IMR-90 (cell line): Measurements from ENCODE around the gene SLC15A1. TPM values are rescaled to one million over a fixed set of nuclear protein-coding genes. Genes with fewer than 3 reads are reported as not detected.

Source experiments
- ATAC-seq: fragments of 200-7000 bp; cut with Tn5 transposase; 2 replicates; pipeline ENCODE4 v1.9.1; 2020; ENCODE audit warnings: low read depth, mild to moderate bottlenecking, moderate library complexity
- BruUV-seq: library from RNA; stranded (reverse); fragments of 400-500 nt; replicated peaks from 2 replicates; lab custom pipeline; 2021; lab: Mats Ljungman, UMichigan
- CTCF ChIA-PET: fragments of 300-600 bp; formaldehyde crosslinking; extraction: SDS; loops from one replicate; lab custom pipeline; 2021; ENCODE audit warnings: antibody characterized with exemption; lab: Yijun Ruan, JAX
- POLR2A ChIA-PET: fragments of 300-600 bp; sonication (Branson Sonifier 250); formaldehyde crosslinking; loops from one replicate; lab custom pipeline; 2022; ENCODE audit warnings: antibody characterized with exemption; ENCODE audit not compliant: unreplicated experiment; lab: Charles Lee
- DNase-seq: peaks from one replicate; pipeline ENCODE4 v3.0.0; 2013
- H2AFZ ChIP-seq: replicated peaks from 2 replicates; pipeline ENCODE3; 2013; ENCODE audit warnings: low read length, mild to moderate bottlenecking; ENCODE audit not compliant: poor library complexity
- H2AK5ac ChIP-seq: 2 replicates; pipeline ENCODE4 v1.6.1; 2013; ENCODE audit warnings: low read depth, low read length, inconsistent platforms
- H2AK9ac ChIP-seq: replicated peaks from 2 replicates; pipeline ENCODE3; 2013; ENCODE audit warnings: mild to moderate bottlenecking, low read depth, low read length, moderate library complexity; ENCODE audit not compliant: poor library complexity
- H2BK120ac ChIP-seq: 2 replicates; pipeline ENCODE4 v1.6.1; 2013; ENCODE audit warnings: low read depth, low read length, inconsistent platforms
- H2BK15ac ChIP-seq: 3 replicates; pipeline ENCODE4 v1.6.1; 2013; ENCODE audit warnings: low read depth, low read length, inconsistent platforms
- H2BK20ac ChIP-seq: 2 replicates; pipeline ENCODE4 v1.6.1; 2013; ENCODE audit warnings: low read depth, mild to moderate bottlenecking, inconsistent platforms, low read length, moderate library complexity
- H2BK5ac ChIP-seq: 2 replicates; pipeline ENCODE4 v1.6.1; 2013; ENCODE audit warnings: mild to moderate bottlenecking, low read depth, low read length, inconsistent platforms; ENCODE audit not compliant: poor library complexity, severe bottlenecking
- H3K14ac ChIP-seq: replicated peaks from 2 replicates; pipeline ENCODE4 v1.6.1; 2013; ENCODE audit warnings: low read depth, low read length, inconsistent platforms
- H3K18ac ChIP-seq: 2 replicates; pipeline ENCODE4 v1.6.1; 2013; ENCODE audit warnings: low read depth, low read length, control low read depth
- H3K23ac ChIP-seq: 2 replicates; pipeline ENCODE4 v1.6.1; 2013; ENCODE audit warnings: low read depth, low read length, inconsistent platforms
- H3K27ac ChIP-seq: 2 replicates; pipeline ENCODE4 v1.5.1; 2013; ENCODE audit warnings: mild to moderate bottlenecking, control low read depth, low read length; ENCODE audit not compliant: insufficient read depth
- H3K27me3 ChIP-seq: 2 replicates; pipeline ENCODE4 v1.6.1; 2013; ENCODE audit warnings: low read length; ENCODE audit not compliant: control insufficient read depth, insufficient read depth
- H3K36me3 ChIP-seq: 2 replicates; pipeline ENCODE4 v1.6.1; 2013; ENCODE audit warnings: low read length, mixed read lengths; ENCODE audit not compliant: control insufficient read depth, insufficient read depth
- H3K4ac ChIP-seq: 2 replicates; pipeline ENCODE4 v1.6.1; 2013; ENCODE audit warnings: low read depth, low read length, inconsistent platforms
- H3K4me1 ChIP-seq: 2 replicates; pipeline ENCODE4 v1.6.1; 2013; ENCODE audit warnings: low read length, mixed read lengths; ENCODE audit not compliant: control insufficient read depth, insufficient read depth
- H3K4me2 ChIP-seq: 2 replicates; pipeline ENCODE4 v1.6.1; 2013; ENCODE audit warnings: low read depth, mild to moderate bottlenecking, control low read depth, low read length, moderate library complexity
- H3K4me3 ChIP-seq: 2 replicates; pipeline ENCODE4 v1.5.1; 2013; ENCODE audit warnings: low read depth, mild to moderate bottlenecking, control low read depth, low read length, moderate library complexity; ENCODE audit not compliant: insufficient read depth
- H3K56ac ChIP-seq: 2 replicates; pipeline ENCODE4 v1.6.1; 2013; ENCODE audit warnings: low read length, inconsistent platforms; ENCODE audit not compliant: insufficient read depth; ENCODE audit errors: extremely low read depth
- H3K79me1 ChIP-seq, 2 experiments: 2 replicates each; pipeline ENCODE4 v1.6.1; 2013; ENCODE audit warnings: low read length in 2 of 2, inconsistent platforms in 1 of 2, low read depth in 1 of 2
- H3K9ac ChIP-seq: 2 replicates; pipeline ENCODE4 v1.6.1; 2013; ENCODE audit warnings: low read depth, low read length, control low read depth
- H3K9me1 ChIP-seq: 2 replicates; pipeline ENCODE4 v1.6.1; 2013; ENCODE audit warnings: low read length, inconsistent platforms; ENCODE audit not compliant: insufficient read depth
- H3K9me3 ChIP-seq: 2 replicates; pipeline ENCODE4 v1.6.1; 2013; ENCODE audit warnings: low read length; ENCODE audit not compliant: control insufficient read depth, insufficient read depth
- H4K20me1 ChIP-seq: 2 replicates; pipeline ENCODE4 v1.6.1; 2013; ENCODE audit warnings: low read length, inconsistent platforms; ENCODE audit not compliant: insufficient read depth
- H4K5ac ChIP-seq: 2 replicates; pipeline ENCODE4 v1.6.1; 2013; ENCODE audit warnings: mild to moderate bottlenecking, low read depth, low read length, control low read depth
- H4K8ac ChIP-seq, 2 experiments: 2 replicates each; pipeline ENCODE4 v1.6.1; 2013; ENCODE audit warnings: low read depth in 2 of 2, low read length in 2 of 2, control low read depth in 1 of 2, inconsistent platforms in 1 of 2
- H4K91ac ChIP-seq: 2 replicates; pipeline ENCODE4 v1.6.1; 2013; ENCODE audit warnings: low read depth, low read length, inconsistent platforms; ENCODE audit not compliant: insufficient read depth
- CEBPB ChIP-seq: IDR thresholded peaks from 2 replicates; pipeline ENCODE4 v1.6.1; 2012; ENCODE audit warnings: low read depth, low read length, improper control_type of control experiment
- CHD1 ChIP-seq: IDR thresholded peaks from 2 replicates; pipeline ENCODE4 v1.6.1; 2012; ENCODE audit warnings: low read depth, low read length, improper control_type of control experiment
- MAFK ChIP-seq: IDR thresholded peaks from 2 replicates; pipeline ENCODE4 v1.6.1; 2012; ENCODE audit warnings: low read depth, low read length, improper control_type of control experiment
- MAZ ChIP-seq: IDR thresholded peaks from 2 replicates; pipeline ENCODE4 v1.6.1; 2012; ENCODE audit warnings: low read depth, mild to moderate bottlenecking, low read length, improper control_type of control experiment, moderate library complexity, borderline replicate concordance
- NFE2L2 ChIP-seq: fragments of 150-350 bp; IDR thresholded peaks from 2 replicates; pipeline ENCODE4 v1.6.1; 2016; ENCODE audit warnings: low read depth, mild to moderate bottlenecking, low read length
- RAD21 ChIP-seq: IDR thresholded peaks from 2 replicates; pipeline ENCODE4 v1.6.1; 2012; ENCODE audit warnings: low read length, improper control_type of control experiment
- RCOR1 ChIP-seq: IDR thresholded peaks from 2 replicates; pipeline ENCODE4 v1.6.1; 2012; ENCODE audit warnings: mild to moderate bottlenecking, low read length, improper control_type of control experiment; ENCODE audit not compliant: insufficient replicate concordance
- SMC3 ChIP-seq: fragments of 150-350 bp; IDR thresholded peaks from 2 replicates; pipeline ENCODE4 v1.6.1; 2016; ENCODE audit warnings: low read depth, mild to moderate bottlenecking, antibody characterized with exemption, low read length, moderate library complexity
- WGBS, 2 experiments: methylation state at CpG; one replicate each; pipeline versions ENCODE4 v1.1.5 to v1.1.7; 2013; ENCODE audit warnings: missing lambda C conversion rate in 2 of 2; ENCODE audit not compliant: insufficient read length in 1 of 2; ENCODE audit errors: extremely low coverage in 2 of 2; 5-methylcytosine and 5-hydroxymethylcytosine counted together
- dilution Hi-C: fragments of 300-500 bp; cut with HindIII; formaldehyde crosslinking; loops from one replicate; pipeline ENCODE4 v1.14.3; 2018; ENCODE audit warnings: low sequenced_read_pairs; ENCODE audit not compliant: unreplicated experiment
- in situ Hi-C: fragments of 300-500 bp; cut with MboI; formaldehyde crosslinking; loops from 3 replicates; pipeline ENCODE4 v1.14.3; 2019; ENCODE audit warnings: low sequenced_read_pairs, inconsistent platforms, mixed read lengths
- intact Hi-C: fragments of 100-400 bp; cut with micrococcal nuclease; formaldehyde crosslinking; loops from 2 replicates; pipeline ENCODE4 v1.10.0; 2022
- polyA plus RNA-seq, 3 experiments: library from polyadenylated mRNA; depleted of rRNA; stranded (reverse); fragments of >200 nt; gene quantifications; 2 replicates each; pipeline ENCODE4 v1.2.3, GENCODE V29; 2012; ENCODE audit warnings: low replicate concordance in 1 of 3
- total RNA-seq: library from RNA; depleted of rRNA; stranded (reverse); fragments of >200 nt; gene quantifications from 2 replicates; pipeline ENCODE4 v1.2.3, GENCODE V29; 2012
- TF ChIP-seq, protein P1 (sequence below): fragments of 150-350 bp; IDR thresholded peaks from 2 replicates; pipeline ENCODE4 v1.6.1; 2017; ENCODE audit warnings: mild to moderate bottlenecking, antibody characterized with exemption, low read length, low read depth

The SLC15A1 gene
- total and polyA plus RNA-seq, 2 of the 4 experiments (the other 2 are of a cell fraction): not detected

DNA sequence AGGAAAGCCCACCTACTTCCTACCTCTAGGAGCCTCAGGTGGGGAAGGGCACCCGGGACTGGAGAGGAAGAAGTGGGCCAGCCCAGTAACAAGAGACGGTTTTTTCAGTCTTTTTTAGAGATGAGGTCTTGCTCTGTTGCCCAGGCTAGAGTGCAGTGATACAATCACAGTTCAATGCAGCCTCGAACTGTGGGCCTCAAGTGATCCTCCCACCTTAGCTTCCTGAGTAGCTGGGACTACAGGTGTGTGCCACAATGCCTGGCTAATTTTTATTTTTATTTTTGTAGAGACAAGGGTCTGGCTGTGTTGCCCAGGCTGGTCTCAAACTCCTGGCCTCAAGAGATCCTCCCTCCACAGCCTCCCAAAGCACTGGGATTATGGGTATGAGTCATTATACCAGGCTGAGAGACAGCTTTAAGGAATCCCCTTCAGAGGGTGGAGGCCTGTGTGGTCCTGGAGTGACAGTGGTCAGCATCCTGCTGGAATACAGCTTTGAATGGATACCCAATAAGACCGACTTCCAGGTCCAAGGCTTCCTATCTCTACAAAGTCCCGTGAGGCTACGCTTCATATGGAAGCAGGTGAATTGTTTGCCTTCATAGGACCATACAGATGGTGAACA, 63.0 kb downstream of the SLC15A1 start:
- Histone ChIP-seq H3K4me3 (no peak overlapping the region), H3K56ac (no peak overlapping the region), H3K9me3 (no peaks in the 10 kb centered on the region), H2BK20ac (no peak overlapping the region), H2AK5ac (no peak overlapping the region), H2AFZ (no peak overlapping the region), H3K18ac (no peak overlapping the region), H3K4ac (no peak overlapping the region), H2BK120ac (no peak overlapping the region), H2BK5ac (no peak overlapping the region), H4K20me1 (no peaks in the 10 kb centered on the region), H4K8ac (no peak overlapping the region), H3K27me3 (peaks cover 18% of the 10 kb centered on the region), H3K27ac (no peak overlapping the region), H4K91ac (no peak overlapping the region), H3K23ac (no peak overlapping the region), H3K79me1 (no peaks in the 10 kb centered on the region), H2AK9ac (no peak overlapping the region), H3K9me1 (peaks cover 4% of the 10 kb centered on the region; the same call in 1 of the 2 replicates), H3K14ac (no peak overlapping the region), H2BK15ac (no peak overlapping the region), H3K36me3 (no peaks in the 10 kb centered on the region), H3K4me1 (no peaks in the 10 kb centered on the region), H3K9ac (no peak overlapping the region), H3K4me2 (no peak overlapping the region), H4K5ac (no peak overlapping the region)
- DNase-seq (no peak), ATAC-seq (no peak)
- dilution Hi-C loops: no loop called here
- 89% methylated on average over 4 of the region's 6 CpGs; no CpG with 5 or more reads in 1 of the 2 experiments for WGBS, 2 experiments
- ChIA-PET POLR2A (no interaction called here), CTCF (no interaction called here)
- in situ Hi-C loops: no loop called here
- intact Hi-C loops: no loop called here
- BruUV-seq: no TSS peak
- TF ChIP-seq CEBPB: no peak
- no peak for TF ChIP-seq NFE2L2
- TF ChIP-seq CHD1: no peak
- no peak for TF ChIP-seq RAD21
- no peak for TF ChIP-seq RCOR1
- no peak for TF ChIP-seq SMC3
- TF ChIP-seq, protein P1, sequence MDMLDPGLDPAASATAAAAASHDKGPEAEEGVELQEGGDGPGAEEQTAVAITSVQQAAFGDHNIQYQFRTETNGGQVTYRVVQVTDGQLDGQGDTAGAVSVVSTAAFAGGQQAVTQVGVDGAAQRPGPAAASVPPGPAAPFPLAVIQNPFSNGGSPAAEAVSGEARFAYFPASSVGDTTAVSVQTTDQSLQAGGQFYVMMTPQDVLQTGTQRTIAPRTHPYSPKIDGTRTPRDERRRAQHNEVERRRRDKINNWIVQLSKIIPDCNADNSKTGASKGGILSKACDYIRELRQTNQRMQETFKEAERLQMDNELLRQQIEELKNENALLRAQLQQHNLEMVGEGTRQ: no peak
- TF ChIP-seq MAFK: no peak
- TF ChIP-seq MAZ: no peak
